HK-2 (cell line): ENCODE data around the gene TOX2.

Source experiments
- DNase-seq: peaks from one replicate; pipeline ENCODE4 v3.0.0-alpha.2; 2018; ENCODE audit not compliant: unreplicated experiment

The TOX2 gene, protein sequence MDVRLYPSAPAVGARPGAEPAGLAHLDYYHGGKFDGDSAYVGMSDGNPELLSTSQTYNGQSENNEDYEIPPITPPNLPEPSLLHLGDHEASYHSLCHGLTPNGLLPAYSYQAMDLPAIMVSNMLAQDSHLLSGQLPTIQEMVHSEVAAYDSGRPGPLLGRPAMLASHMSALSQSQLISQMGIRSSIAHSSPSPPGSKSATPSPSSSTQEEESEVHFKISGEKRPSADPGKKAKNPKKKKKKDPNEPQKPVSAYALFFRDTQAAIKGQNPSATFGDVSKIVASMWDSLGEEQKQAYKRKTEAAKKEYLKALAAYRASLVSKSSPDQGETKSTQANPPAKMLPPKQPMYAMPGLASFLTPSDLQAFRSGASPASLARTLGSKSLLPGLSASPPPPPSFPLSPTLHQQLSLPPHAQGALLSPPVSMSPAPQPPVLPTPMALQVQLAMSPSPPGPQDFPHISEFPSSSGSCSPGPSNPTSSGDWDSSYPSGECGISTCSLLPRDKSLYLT

DNA sequence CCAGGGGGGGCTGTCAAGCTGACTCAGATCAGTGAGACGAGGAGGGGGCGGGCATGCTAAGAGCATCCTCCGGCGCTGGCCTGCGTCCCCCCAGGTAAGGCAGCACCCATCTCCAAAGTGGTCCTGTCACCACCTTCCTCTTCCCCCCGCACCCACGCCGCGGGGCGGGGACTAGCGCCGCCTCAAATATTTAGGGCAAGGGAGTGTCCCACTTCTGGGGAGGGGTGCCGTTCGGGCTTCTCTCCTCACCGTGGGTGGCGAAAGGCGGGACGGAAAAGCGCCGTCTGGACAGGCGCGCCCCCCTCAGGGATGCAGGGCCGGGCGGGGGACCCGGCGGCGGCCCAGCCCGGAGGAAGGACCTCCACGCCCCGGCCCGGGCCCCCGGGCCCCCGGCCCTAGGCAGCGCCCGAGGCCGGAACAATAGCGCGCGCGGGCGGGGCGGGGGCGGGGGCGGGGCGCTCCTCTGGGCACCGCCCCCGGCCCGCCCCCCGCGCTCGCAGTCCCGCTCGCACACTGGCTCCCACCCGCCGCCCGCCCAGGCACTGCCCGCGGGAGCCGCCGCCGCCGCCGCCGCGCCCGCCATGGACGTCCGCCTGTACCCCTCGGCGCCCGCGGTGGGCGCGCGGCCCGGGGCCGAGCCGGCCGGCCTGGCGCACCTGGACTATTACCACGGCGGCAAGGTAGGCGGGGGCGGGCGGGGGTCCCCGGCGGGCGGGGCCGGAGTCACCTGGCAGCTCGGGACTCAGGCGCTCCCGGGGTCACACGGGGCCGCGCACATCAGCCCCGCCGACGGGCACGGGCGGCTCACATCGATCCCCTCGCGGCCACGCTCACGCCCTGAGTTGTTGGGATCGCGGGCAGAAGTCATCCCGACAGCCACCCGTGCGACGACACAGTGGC, at the start of gene TOX2:
TOX2 (plus strand) TSS at position 542 of the 900 bp plus-strand sequence; CDS start at position 582, 40 bp downstream.
- peak; percentile 16 for DNase-seq

DNA sequence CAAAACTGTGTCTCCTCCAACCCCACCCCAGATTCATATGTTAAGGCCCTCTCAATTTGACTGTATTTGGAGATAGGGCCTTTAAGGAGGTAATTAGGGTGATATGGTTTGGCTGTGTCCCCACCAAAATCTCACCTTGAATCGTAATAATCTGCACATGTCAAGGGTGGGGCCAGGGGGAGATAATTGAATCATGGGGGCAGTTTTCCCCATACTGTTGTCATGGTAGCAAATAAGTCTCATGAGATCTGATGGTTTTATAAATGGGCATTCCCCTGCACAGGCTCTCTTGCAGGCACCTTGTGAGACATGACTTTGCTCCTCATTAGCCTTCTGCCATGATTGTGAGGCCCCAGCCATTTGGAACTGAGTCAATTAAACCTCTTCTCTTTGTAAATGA, 46.6 kb upstream of the TOX2 start:
- no peak for DNase-seq

DNA sequence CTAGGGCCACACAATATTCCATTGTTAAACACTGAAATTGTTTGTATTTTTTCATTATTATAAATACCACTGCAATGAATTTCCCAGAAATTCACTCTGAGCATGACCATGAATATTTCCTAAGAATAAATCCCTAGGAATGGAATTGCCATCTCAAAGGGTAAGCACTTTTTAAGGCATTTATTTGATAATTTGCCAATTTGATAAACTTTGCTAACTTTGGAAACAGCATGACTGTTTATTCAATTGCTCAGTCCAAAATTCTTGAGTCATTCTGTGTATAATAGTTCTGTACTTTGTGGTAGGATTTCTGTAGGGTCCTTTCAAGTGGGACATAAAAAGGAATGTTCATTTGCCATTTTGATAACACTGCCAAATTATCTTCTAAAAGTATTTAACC, 44.2 kb upstream of the TOX2 start:
- no peak for DNase-seq

DNA sequence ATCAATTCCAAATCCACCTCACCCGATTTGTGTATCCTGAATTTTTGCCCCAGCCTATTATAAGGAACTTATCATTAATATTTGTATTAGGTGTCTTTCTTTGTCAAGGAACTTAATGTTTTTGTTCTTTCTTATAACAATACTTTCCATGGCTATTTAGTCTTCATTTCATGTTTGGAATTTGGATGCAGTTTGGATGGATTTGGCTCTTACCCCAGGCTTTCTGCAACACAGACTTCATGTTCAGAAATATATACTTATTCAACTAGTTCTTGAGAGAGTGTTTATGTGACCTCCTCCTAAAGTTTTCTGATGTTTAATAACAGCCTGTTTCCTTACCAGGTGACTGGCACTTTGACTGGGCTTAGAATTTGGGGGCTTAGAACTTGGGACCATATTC, 35.9 kb upstream of the TOX2 start:
- no peak for DNase-seq

DNA sequence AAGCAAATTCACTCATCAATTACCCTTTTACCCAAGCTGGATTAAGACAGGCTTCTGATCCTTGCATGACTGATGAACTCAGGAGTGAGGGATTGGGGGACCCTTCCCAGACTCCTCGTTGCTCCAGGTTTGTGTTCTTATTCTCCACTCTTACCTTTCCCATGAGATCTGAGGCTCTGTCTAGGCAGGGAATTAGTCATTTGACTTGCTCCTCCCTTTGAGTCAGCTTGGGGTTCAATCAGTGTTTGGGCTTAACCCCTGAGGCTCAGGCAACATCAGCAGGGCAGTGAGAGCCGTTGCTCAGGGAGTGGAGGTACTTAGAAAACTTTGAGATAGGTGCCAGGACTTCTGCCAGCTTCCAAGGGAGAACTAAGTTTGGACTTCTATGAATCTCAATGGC, 20.7 kb upstream of the TOX2 start:
- DNase-seq = no peak

DNA sequence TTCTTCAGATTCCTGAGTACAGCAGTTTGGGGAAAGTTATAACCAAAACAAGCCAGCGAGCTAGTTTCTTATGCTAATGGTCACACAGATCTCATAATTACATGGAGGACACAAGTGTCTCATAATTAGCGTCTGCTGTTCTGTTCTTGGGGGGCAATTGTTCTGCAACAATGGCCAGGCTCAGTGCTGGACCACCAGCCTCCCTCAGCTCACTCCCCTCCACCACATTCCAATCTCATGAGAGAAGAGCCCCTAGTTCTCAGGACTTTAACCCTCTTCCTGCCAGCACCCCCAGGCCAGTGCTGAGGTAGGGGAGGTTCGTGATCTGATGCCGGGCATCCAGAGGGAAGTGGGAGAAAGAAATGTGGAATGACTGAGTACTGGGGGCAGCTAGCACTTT, 20.2 kb upstream of the TOX2 start:
- no peak for DNase-seq

DNA sequence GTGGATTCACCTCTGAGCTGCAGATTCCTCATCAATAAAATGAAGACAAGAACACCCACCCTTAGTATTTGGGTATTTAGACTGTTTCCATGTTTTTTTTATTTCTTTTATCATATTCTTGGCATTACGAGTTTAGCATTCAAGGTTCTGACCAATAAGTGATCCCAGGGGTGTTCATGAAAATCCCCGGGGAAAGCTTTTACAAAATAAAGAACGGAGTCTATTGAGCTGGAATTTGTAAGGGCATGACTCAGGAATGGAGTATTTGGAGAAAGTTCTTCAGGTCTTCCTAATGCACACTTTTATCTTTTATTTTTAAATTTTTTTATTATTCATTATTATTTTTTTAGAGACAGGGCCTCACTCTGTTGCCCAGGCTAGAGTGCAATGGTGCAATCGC, 19.4 kb upstream of the TOX2 start:
- DNase-seq = no peak

DNA sequence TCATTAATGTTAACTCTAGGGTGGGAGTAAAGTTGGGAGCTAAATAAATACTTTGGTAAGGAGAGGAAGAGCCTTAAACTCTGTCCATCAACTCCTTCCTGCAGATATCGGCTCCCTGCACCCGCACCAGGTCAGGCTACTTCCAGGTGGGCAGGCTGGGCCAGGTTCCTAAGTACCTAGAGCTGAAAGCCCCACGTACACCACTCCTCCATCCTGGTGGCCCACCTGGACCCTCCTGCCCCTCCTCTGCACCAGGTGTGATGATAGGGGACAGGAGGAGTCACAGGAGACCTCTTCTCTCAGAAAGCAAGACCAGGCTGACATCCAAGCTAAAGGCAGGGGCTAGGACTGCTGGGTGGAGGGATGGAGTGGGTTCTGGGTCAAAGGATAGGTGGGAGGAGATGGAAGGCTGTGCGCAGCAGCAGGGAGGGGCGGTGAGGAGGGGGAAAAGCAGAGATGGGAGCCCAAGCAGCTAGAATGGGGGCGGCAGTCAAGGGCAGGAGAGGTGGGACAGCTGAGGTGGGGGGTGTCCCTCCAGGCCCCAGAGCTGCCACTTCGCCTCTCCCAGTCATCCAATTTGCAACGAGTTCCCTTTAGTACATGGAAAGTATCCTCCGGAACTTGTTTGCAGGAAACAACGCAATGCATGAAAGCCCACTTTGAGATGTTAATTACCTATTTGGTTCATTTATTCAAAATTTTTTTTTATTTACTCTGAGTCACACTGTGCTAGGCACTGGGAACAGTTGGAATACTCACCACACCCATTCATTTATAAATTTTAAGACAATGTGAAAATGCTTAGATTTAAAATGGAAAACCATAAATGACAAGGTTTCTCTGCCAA, 15.2 kb upstream of the TOX2 start:
- no peak for DNase-seq

DNA sequence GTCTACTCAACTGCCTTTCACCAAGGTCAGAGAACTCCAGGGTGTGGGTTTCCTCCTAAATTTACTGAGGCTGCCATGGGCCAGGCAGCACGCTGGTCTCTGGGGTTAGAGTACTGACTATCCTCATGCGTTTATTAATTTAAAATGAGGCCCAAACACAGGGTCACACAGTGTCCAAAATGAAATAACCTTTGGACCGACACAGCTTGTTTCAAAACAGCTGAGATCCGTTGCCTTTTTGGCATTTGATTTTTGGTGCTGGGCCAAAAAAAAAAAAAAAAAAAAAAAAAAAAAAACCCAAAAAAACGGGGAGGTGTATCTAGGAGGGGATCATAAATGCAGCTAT, 14.6 kb upstream of the TOX2 start:
- no peak for DNase-seq

DNA sequence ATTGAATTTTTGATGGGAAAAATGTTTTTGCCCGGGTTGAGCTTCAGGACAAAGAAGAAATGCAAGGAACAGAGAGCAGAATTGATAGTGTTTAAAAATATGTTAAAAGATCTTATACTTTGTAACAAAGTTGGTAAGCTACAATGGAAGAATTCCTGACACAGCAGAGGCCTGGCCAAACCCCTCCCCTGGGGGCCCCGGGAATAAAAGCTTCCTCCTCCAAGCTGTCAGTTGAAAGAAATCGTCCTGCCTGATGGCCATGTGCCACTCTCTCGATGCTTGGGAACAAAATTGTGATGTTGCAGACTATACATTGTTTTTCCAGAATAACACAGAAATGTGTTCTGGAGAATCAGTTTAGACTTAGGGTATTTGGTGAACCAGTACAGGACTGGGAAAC, 14.2 kb upstream of the TOX2 start:
- DNase-seq = no peak

DNA sequence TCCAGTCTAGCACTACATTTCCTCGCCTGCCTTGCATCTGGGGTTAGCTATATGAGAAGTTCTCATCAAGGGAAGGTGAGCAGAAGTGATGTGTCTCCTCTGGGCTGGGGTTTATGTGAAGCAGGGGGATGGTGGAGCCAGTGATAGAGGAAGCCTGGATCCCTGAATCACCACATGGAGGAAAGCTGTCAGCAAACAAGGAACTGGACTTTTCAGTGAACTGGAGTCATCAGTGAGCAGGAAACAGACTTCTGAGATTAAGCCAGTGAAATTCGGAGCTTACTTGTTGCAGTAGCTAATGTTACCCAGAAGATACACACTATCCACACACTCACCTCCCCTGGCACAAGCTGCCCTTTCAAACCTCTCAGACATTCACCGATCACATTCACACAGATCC, 13.4 kb upstream of the TOX2 start:
- DNase-seq = no peak

DNA sequence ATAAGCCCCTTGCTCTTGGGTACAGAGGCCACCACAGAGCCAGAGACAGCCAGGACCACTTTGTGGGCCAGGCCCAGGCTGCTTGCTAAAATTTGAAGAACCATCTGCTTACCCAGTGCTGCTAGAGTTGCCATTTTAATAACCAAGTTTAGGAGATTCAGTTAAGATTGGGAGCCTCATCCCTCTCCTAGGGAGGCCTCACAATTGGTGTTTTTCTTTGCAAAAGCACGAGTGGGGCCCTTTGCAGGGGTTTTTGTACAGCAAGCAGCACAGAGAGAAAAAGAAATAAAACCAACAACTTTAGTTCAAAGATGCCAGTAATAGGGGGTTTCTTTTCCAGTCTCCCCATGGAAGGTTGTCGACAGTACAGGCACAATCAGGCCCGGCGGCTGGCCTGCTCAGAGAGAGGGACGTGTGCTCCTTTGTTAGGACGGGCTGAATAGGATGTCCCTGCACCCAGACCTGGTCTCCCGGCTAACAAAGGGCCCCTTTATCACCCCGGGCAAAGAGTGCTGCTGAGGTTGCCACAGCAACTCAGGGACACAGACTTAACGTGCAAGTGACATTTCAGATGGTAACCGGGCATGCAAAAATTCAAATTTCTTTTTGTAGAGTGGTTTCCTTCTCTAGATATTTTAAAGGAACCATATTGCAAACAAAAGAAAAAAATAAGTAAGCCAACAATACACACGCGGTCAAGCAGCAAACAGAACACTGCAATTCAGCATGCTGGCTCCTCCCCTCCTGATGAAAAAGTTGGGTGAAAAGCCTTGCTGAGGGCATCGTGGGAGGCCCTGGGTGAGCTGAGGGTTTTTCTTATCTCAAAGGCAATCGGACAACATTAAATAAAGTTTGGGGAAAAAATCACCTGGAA, 10.5 kb upstream of the TOX2 start:
- no peak for DNase-seq

DNA sequence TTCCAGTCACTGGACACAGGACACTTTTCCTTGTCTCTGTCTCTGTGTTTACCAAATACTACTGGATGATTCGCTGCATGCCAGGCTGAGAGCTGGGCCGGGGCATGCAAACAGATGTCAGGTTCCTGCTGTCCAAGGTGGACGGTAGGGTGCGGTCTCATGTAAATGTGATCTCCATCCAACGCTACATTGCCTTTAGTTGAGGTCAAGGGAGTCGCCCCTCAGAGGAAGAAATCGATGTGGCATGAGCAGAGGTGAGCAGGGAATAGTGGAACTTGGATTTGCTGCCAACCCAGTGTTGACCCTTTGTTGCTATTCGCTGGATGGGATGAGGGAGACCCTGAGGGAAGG, 9.8 kb upstream of the TOX2 start:
- DNase-seq = no peak

DNA sequence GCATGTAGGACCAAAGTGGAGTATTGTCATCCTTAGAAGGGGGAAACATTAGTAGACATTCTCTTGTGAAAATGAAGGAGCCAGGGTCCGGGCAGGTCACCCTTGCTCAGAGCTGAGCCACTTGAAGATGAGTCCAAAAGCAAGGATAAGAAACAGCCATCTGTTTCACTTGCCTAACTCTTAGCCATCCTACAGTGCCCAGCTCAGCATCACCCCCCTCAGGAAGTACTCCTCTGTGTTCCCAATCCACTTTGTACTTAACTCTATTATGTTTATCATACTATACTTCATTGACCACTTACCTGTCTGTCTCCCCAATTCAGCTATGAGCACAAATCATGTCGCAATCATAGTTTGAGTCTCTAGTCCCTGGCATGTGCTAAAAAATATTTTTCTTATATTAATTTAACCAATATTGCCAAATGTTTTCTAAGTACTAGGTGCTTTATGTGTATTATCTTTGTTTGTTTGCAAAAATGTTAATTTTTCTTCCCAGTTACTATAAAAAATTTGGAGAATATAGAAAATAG, 8.1 kb upstream of the TOX2 start:
- no peak for DNase-seq

DNA sequence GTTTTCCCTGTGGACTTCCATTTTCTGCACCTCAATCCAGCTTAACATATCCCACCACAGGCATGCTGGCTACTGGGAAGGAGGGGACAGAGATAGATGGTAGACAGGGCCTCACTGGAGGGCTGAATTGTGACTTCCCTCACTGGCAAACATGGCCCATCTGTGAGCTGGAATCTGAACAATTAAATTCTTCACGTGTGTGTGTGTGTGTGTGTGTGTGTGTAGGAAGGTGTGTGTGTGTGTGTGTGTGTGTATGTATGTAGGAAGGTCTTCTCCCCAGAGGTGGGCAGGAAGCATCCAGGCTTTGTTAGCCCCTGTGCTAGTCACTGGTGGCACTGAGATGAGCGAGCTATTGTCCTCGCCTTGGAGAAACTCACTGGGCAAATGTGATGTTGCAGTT, 5.4 kb upstream of the TOX2 start:
- DNase-seq = no peak

DNA sequence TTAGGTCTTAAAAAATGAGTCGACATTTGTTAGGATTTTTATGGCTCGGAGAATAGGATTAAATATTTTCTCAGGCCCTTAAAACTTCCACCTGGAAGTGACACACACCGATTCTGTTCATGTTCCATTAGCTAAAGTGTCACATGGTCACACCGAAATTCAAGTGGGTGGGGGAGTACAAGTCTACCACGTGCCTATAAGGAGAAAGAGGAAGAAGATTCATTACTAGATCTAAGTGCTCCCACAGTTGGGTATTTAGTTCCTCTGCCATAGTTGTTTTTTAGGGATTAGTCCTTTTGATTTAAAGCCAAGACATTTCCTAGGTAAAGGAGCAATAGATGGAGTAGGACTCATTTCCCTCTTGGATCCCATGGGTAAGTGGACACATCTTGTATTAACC, 4.9 kb upstream of the TOX2 start:
- no peak for DNase-seq

DNA sequence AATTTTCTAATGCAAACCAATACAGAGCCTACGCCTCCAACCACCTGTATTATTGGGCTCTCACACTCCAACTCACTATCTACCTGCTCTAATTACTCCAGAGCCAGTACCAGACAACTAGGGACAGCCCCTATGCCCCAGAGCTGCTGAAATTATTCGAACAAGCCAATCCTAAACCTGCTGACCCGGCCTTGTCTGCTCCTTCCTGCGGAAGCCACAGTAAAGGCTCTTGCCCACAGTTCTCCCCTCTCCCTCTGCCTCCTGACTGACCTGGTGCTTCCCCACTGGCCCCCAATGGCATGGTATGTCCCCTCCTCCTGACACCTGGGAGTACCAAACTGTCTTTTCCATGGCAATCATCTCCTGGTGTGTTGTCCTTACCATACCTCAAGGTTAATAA, 4.1 kb upstream of the TOX2 start:
- no peak for DNase-seq

DNA sequence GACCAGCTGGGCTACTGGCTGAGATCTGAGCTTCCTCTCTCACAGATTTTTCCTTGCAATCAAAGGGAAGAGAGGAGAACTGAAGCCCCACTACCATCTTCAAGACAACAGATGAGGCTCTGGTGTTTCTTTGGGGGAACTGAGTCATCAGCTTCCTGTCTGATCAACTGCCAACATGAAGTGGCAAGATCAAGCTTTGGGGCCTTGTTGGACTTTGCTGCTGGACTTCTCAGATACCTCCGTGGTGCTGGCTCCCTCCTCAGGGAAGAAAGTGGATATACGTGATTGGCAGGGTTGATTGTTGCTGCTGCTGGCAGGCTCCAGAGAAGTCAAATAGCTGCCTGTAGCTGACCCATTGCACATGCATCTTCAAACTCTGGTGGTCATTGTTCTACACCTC, 3.6 kb upstream of the TOX2 start:
- DNase-seq = no peak

DNA sequence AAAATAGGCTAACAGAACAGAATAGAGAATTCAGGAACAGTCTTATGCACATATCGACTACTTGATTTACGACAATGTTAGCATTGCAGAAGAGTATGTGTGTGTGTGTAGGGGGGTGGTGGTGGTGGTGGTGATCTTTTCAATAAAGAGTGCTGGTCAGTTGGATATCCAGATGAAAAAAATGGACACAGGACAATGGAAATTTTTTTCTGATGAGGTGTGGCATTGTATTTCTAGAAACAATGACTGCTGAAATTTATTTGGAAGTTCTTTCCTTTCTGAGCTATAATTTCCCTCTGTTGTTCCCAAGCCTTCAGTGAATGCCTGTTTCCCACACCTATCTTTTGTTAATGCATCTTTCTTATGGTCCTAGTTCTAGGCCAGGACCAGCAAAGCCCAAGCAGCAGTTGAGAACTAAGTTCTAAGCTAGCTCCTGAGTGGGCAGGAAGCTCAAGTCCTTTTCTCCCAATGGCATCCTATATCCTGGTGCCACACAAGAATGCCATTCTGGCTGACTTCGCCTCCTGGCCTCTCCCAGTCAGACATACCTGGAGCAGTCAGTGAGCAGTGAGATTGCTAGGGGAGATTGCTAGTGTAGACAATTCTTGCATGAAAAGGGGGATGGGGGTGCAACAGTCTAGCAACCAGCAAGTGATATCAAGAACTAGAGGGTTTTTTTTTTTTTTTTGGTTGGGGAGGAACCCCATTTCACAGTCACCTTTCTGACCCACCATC, 1.2 kb upstream of the TOX2 start:
- DNase-seq = no peak
